ENCODE data around the gene NLRP11.

NLRP11 gene

DNA sequence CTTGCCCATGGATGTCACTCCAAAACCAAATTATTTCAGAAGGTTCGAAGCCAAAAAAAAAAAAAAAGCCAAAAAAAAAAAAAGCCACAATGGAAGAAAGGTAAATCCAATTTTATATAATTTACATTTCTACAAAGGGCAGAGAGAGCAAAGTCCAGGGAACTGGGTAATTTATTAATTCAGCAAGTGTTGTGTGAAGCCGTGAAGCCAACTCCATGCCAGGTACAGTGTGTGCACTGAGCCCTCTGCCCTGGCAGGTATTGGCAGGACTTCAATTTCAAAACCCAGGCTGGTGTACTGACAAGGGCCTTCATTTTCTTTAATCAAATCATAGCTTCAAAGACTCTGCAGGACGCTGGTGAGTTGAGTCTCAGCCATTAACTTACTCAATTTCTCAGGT, 78.4 kb downstream of the NLRP11 start:
- TF ChIP-seq CTCF (IDR thresholded peaks at IDR 0.05) = no peak

GRCh38 chr19:55750715-55751114, 81.1 kb downstream of the NLRP11 start:
- Histone ChIP-seq H3K27ac (no peak overlapping the region), H3K4me3 (no peak overlapping the region)
- no peak for DNase-seq (ENCODE audit: low spot score)
- no peak for TF ChIP-seq CTCF (IDR thresholded peaks at IDR 0.05)

More for the DNA sequence above, 78.4 kb downstream of the NLRP11 start:
- no peak overlapping the region for H3K4me3 ChIP-seq
- no peak overlapping the region for H3K27ac ChIP-seq
- no peak for DNase-seq (ENCODE audit: low spot score)

DNA sequence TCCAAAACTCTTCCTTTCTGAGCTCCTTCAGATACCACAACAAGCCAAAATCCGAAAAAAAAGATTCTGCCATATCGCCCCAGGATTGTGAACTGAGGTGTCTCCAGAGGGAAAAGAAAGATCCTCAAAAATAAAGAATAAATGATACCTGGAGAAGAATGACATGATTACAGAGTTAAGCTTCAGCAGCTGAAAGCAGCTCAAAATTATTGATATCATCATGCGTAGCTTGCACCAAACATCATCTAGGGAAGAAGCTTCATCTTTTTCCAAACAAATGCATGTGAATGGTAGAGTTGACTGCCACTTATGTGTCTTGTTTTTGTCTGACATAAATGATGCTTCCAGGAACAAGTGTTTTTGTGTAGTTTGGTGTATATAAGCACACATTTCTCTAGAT, 93.5 kb downstream of the NLRP11 start, which contains the start of gene NLRP9:
TSS of gene NLRP9 (minus strand) at position 101 of the 400 bp plus-strand sequence. CDS start at position 73, 28 bp downstream.
- H3K27ac ChIP-seq = no peak within 1 kb of the TSS
- no peak within 1 kb of the TSS for H3K4me3 ChIP-seq
- DNase-seq (ENCODE audit: low spot score) = no peak
- TF ChIP-seq CTCF (IDR thresholded peaks at IDR 0.05) = no peak
